HepG2 (cell line): ENCODE data around the gene ELP2. TPM values are rescaled to one million over a fixed set of nuclear protein-coding genes. Genes with fewer than 3 reads are reported as not detected.
A peak's percentile ranks its signal among the peaks of the same experiment; 100 is the strongest.

ENCODE experiments used
- ARNT2 ChIP-seq: sonication (generic); formaldehyde crosslinking; IDR thresholded peaks from 2 replicates; pipeline ENCODE4 v1.8.0; 2022; ENCODE audit warnings: mild to moderate bottlenecking, low read depth, missing genetic modification reagents, moderate library complexity
- BORCS8-MEF2B ChIP-seq: sonication (generic); formaldehyde crosslinking; IDR thresholded peaks from 2 replicates; pipeline ENCODE4 v1.8.0; 2022; ENCODE audit warnings: mild to moderate bottlenecking, missing genetic modification reagents
- GATAD2A ChIP-seq: IDR thresholded peaks from 2 replicates; pipeline ENCODE4 v1.6.1; 2016
- GFI1 ChIP-seq: sonication (generic); formaldehyde crosslinking; IDR thresholded peaks from 2 replicates; pipeline ENCODE4 v1.5.0; 2020; ENCODE audit warnings: missing genetic modification reagents, mild to moderate bottlenecking, borderline replicate concordance
- HNRNPH1 ChIP-seq: fragments of 200-400 bp; formaldehyde crosslinking; optimal IDR thresholded peaks from 2 replicates; pipeline ENCODE3; 2017; ENCODE audit warnings: mild to moderate bottlenecking, low read depth, low read length
- HOXA3 ChIP-seq: sonication (generic); formaldehyde crosslinking; IDR thresholded peaks from 2 replicates; pipeline ENCODE4 v1.5.0; 2020; ENCODE audit warnings: missing genetic modification reagents
- IKZF1 ChIP-seq: fragments of 450-650 bp; IDR thresholded peaks from 2 replicates; pipeline ENCODE4 v1.7.1; 2016
- KLF9 ChIP-seq: IDR thresholded peaks from 2 replicates; pipeline ENCODE4 v1.6.1; 2016; ENCODE audit warnings: low read depth
- MAF1 ChIP-seq: sonication (generic); formaldehyde crosslinking; IDR thresholded peaks from 2 replicates; pipeline ENCODE4 v1.5.0; 2020; ENCODE audit warnings: missing genetic modification reagents, borderline replicate concordance
- MLLT10 ChIP-seq: sonication (generic); formaldehyde crosslinking; IDR thresholded peaks from 2 replicates; pipeline ENCODE4 v1.4.0; 2020; ENCODE audit warnings: missing genetic modification reagents
- NCOA1 ChIP-seq: sonication (generic); formaldehyde crosslinking; IDR thresholded peaks from 2 replicates; pipeline ENCODE4 v1.9.0; 2021; ENCODE audit warnings: missing genetic modification reagents
- RBM39 ChIP-seq: fragments of 200-400 bp; formaldehyde crosslinking; IDR thresholded peaks from one replicate; pipeline ENCODE4 v1.6.1; 2018; ENCODE audit warnings: antibody characterized with exemption, mild to moderate bottlenecking, low read depth, low read length; ENCODE audit not compliant: poor library complexity, severe bottlenecking
- RXRA ChIP-seq: sonication (generic); formaldehyde crosslinking; IDR thresholded peaks from 2 replicates; pipeline ENCODE4 v1.5.1; 2020; ENCODE audit warnings: missing genetic modification reagents
- SOX5 ChIP-seq: IDR thresholded peaks from 2 replicates; pipeline ENCODE4 v1.6.1; 2016; ENCODE audit warnings: borderline replicate concordance
- ZNF225 ChIP-seq: sonication (generic); formaldehyde crosslinking; IDR thresholded peaks from 2 replicates; pipeline ENCODE4 v1.4.0; 2020; ENCODE audit warnings: mild to moderate bottlenecking, missing genetic modification reagents
- ZNF530 ChIP-seq: sonication (generic); formaldehyde crosslinking; IDR thresholded peaks from 2 replicates; pipeline ENCODE4 v1.5.0; 2020; ENCODE audit warnings: low read depth, mild to moderate bottlenecking, missing genetic modification reagents
- ZNF546 ChIP-seq: sonication (generic); formaldehyde crosslinking; conservative IDR thresholded peaks from 2 replicates; pipeline ENCODE4 v1.8.1; 2023; ENCODE audit warnings: mild to moderate bottlenecking, missing genetic modification reagents
- ZNF883 ChIP-seq: sonication (generic); formaldehyde crosslinking; IDR thresholded peaks from 2 replicates; pipeline ENCODE4 v1.5.1; 2020; ENCODE audit warnings: mild to moderate bottlenecking, missing genetic modification reagents; ENCODE audit errors: not compliant biosample characterization
- ZSCAN22 ChIP-seq: sonication (generic); formaldehyde crosslinking; IDR thresholded peaks from 2 replicates; pipeline ENCODE4 v1.4.0; 2020; ENCODE audit warnings: mild to moderate bottlenecking, missing genetic modification reagents
- ZSCAN25 ChIP-seq: sonication (generic); formaldehyde crosslinking; IDR thresholded peaks from 2 replicates; pipeline ENCODE4 v1.8.0; 2022; ENCODE audit warnings: mild to moderate bottlenecking, missing genetic modification reagents
- polyA plus RNA-seq, 8 experiments: library from polyadenylated mRNA; depleted of rRNA in 3 of 8; stranded (reverse) in 7 of 8; unstranded in 1 of 8; fragments of >200 nt; fragmentation: Illumina TruSeq in 4 of 8; extraction: Trizol in 4 of 8; gene quantifications; 2 replicates each; pipeline versions ENCODE4 v1.2.1 to v1.2.3, GENCODE V29; 2011 to 2016; ENCODE audit warnings: low read depth in 4 of 8, missing spikeins in 1 of 8, mixed read lengths in 1 of 8; ENCODE audit not compliant: insufficient read depth in 1 of 8
- total RNA-seq, 5 experiments: library from RNA; depleted of rRNA; stranded (reverse); fragments of >200 nt; fragmentation: Illumina TruSeq; extraction: Trizol; gene quantifications; 2 replicates each; pipeline ENCODE4 v1.2.3, GENCODE V29; 2016; ENCODE audit warnings: low read depth in 1 of 5
- TF ChIP-seq, protein P1 (sequence below): IDR thresholded peaks from 2 replicates; pipeline ENCODE4 v1.6.1; 2016; ENCODE audit warnings: missing genetic modification reagents, missing compliant biosample characterization
- TF ChIP-seq, protein P2 (sequence below): sonication (generic); formaldehyde crosslinking; IDR thresholded peaks from 2 replicates; pipeline ENCODE4 v1.9.0; 2022; ENCODE audit warnings: low read depth, missing genetic modification reagents
- TF ChIP-seq, protein P3 (sequence below): sonication (generic); formaldehyde crosslinking; IDR thresholded peaks from 2 replicates; pipeline ENCODE4 v1.4.0; 2020; ENCODE audit warnings: missing genetic modification reagents, borderline replicate concordance
- TF ChIP-seq, protein P4 (sequence below): IDR thresholded peaks from 2 replicates; pipeline ENCODE4 v1.6.1; 2016; ENCODE audit warnings: low read depth, borderline replicate concordance
- TF ChIP-seq, protein P5 (sequence below): sonication (generic); formaldehyde crosslinking; IDR thresholded peaks from 2 replicates; pipeline ENCODE4 v1.8.0; 2022; ENCODE audit warnings: missing genetic modification reagents, mild to moderate bottlenecking, borderline replicate concordance
- TF ChIP-seq, protein P6 (sequence below): sonication (generic); formaldehyde crosslinking; IDR thresholded peaks from 2 replicates; pipeline ENCODE4 v1.8.0; 2022; ENCODE audit warnings: missing genetic modification reagents, low read depth, mild to moderate bottlenecking, borderline replicate concordance

ELP2 gene
- total and polyA plus RNA-seq, 2 of the 13 experiments (the other 11 are each of a cell fraction or from before 2014, with no cell fraction given) = 98.7 to 100 TPM

DNA sequence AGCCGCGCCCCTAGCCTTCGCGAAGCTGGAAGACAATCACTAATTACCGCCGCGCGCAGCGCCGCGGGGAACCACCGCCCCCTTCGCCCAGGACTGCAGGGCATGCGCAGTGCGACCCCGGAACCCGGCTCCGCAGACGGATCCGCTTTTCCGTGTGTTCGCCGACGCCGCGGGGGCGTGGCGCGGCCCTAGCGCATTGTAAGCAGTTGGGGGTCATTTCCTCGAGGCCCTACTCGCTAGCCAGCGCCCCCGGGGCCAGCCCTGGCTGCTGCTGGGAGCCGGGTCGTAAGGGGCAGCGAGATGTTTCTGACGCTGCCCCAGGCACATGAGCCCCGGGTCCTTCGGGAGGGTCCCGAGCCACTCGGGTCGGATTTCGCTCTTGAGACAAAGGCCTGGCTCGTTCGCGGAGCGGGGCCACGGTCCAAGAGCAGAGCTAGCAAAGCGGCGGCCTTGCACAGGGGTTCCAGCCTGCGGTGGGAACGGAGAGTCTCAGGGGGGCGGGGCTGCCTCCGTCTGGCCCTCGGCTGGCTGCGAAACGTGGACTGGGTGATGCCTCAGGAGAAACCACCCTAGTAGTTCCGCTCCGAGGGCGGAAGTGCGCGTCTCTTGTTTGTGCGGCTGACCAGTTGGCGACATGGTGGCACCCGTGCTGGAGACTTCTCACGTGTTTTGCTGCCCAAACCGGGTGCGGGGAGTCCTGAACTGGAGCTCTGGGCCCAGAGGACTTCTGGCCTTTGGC, at the start of gene ELP2, which contains the start of gene SLC39A6 (continued):
- TF ChIP-seq RXRA (CRISPR knock-in tag) (peak; percentile 77), ZNF883 (CRISPR knock-in tag) (peak; percentile 59), KLF9 (CRISPR knock-in tag) (peak; percentile 91), ZSCAN22 (CRISPR knock-in tag) (no peak), MLLT10 (CRISPR knock-in tag) (0 out of 2 replicates have a peak, but pooled peaks have one; percentile 68), GFI1 (CRISPR knock-in tag) (peak; percentile 80), BORCS8-MEF2B (CRISPR knock-in tag) (no peak), ZNF530 (CRISPR knock-in tag) (no peak), ARNT2 (0 out of 2 replicates have a peak, but pooled peaks have one; percentile 4), NCOA1 (CRISPR knock-in tag) (0 out of 2 replicates have a peak, but pooled peaks have one; percentile 81), ZSCAN25 (CRISPR knock-in tag) (no peak; the same call in 1 of the 2 replicates), ZNF225 (CRISPR knock-in tag) (peak; percentile 51; the same call in 1 of the 2 replicates), RBM39 (peak; percentile 73), MAF1 (CRISPR knock-in tag) (0 out of 2 replicates have a peak, but pooled peaks have one; percentile 85), HNRNPH1 (no peak), HOXA3 (peak; percentile 64), SOX5 (CRISPR knock-in tag) (peak; percentile 30; the same call in 1 of the 2 replicates), IKZF1 (no peak), ZNF546 (CRISPR knock-in tag) (no peak), GATAD2A (CRISPR knock-in tag) (peak; percentile 28; the same call in 1 of the 2 replicates)
- TF ChIP-seq, protein P1, sequence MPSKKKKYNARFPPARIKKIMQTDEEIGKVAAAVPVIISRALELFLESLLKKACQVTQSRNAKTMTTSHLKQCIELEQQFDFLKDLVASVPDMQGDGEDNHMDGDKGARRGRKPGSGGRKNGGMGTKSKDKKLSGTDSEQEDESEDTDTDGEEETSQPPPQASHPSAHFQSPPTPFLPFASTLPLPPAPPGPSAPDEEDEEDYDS (CRISPR knock-in tag) = peak; percentile 74
- TF ChIP-seq, protein P2, sequence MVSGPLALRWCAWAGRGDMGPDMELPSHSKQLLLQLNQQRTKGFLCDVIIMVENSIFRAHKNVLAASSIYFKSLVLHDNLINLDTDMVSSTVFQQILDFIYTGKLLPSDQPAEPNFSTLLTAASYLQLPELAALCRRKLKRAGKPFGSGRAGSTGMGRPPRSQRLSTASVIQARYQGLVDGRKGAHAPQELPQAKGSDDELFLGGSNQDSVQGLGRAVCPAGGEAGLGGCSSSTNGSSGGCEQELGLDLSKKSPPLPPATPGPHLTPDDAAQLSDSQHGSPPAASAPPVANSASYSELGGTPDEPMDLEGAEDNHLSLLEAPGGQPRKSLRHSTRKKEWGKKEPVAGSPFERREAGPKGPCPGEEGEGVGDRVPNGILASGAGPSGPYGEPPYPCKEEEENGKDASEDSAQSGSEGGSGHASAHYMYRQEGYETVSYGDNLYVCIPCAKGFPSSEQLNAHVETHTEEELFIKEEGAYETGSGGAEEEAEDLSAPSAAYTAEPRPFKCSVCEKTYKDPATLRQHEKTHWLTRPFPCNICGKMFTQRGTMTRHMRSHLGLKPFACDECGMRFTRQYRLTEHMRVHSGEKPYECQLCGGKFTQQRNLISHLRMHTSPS (CRISPR knock-in tag) = no peak
- TF ChIP-seq, protein P3, sequence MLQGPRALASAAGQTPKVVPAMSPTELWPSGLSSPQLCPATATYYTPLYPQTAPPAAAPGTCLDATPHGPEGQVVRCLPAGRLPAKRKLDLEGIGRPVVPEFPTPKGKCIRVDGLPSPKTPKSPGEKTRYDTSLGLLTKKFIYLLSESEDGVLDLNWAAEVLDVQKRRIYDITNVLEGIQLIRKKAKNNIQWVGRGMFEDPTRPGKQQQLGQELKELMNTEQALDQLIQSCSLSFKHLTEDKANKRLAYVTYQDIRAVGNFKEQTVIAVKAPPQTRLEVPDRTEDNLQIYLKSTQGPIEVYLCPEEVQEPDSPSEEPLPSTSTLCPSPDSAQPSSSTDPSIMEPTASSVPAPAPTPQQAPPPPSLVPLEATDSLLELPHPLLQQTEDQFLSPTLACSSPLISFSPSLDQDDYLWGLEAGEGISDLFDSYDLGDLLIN = peak; percentile 26
- TF ChIP-seq, protein P4, sequence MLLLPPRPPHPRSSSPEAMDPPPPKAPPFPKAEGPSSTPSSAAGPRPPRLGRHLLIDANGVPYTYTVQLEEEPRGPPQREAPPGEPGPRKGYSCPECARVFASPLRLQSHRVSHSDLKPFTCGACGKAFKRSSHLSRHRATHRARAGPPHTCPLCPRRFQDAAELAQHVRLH (CRISPR knock-in tag) = peak; percentile 54; the same call in 1 of the 2 replicates
- TF ChIP-seq, protein P5, sequence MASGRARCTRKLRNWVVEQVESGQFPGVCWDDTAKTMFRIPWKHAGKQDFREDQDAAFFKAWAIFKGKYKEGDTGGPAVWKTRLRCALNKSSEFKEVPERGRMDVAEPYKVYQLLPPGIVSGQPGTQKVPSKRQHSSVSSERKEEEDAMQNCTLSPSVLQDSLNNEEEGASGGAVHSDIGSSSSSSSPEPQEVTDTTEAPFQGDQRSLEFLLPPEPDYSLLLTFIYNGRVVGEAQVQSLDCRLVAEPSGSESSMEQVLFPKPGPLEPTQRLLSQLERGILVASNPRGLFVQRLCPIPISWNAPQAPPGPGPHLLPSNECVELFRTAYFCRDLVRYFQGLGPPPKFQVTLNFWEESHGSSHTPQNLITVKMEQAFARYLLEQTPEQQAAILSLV (CRISPR knock-in tag) = no peak
- TF ChIP-seq, protein P6, sequence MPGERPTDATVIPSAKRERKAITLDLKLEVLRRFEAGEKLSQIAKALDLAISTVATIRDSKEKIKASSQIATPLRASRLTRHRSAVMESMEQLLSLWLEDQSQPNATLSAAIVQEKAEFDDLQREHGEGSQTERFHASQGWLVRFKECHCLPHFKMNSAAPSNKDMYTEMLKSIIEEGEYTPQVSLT (CRISPR knock-in tag) = no peak; the same call in 1 of the 2 replicates
